Measurements from ENCODE around the gene TYW1.
"Not testable (repeated sequence)": the region's sequence is repeated elsewhere in the genome, so short reads cannot be mapped to it uniquely, and the experiment has no call there.

DNA sequence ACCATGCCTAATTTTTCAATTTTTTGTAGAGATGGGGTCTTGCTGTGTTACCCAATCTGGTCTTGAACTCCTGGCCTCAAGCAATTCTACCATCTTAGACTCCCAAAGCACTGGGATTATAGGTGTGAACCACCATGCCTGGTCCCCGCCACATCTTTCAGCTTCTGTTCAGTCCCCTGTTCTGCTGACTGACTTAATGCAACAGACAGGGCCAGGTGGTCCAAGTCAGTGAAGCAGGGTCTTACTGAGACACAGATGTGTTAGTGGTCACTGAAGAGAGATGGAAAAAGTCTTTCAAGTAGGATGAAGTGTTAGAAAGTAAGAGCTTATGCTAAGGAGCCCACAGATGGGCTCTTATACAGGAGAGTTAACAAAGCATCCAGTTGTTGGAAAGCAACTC lies 246.2 kb downstream of the TYW1 start:
- TF ChIP-seq, protein P1, sequence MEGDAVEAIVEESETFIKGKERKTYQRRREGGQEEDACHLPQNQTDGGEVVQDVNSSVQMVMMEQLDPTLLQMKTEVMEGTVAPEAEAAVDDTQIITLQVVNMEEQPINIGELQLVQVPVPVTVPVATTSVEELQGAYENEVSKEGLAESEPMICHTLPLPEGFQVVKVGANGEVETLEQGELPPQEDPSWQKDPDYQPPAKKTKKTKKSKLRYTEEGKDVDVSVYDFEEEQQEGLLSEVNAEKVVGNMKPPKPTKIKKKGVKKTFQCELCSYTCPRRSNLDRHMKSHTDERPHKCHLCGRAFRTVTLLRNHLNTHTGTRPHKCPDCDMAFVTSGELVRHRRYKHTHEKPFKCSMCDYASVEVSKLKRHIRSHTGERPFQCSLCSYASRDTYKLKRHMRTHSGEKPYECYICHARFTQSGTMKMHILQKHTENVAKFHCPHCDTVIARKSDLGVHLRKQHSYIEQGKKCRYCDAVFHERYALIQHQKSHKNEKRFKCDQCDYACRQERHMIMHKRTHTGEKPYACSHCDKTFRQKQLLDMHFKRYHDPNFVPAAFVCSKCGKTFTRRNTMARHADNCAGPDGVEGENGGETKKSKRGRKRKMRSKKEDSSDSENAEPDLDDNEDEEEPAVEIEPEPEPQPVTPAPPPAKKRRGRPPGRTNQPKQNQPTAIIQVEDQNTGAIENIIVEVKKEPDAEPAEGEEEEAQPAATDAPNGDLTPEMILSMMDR (IDR thresholded peaks at IDR 0.05; ENCODE audit: insufficient read depth, low read length, poor library complexity, severe bottlenecking): not testable (repeated sequence)
- not testable (repeated sequence) for TF ChIP-seq EZH2phosphoT487 (conservative IDR thresholded peaks at IDR 0.05; ENCODE audit: low read length)
